ENCODE data around the gene RAP1A. TPM values are rescaled to one million over a fixed set of nuclear protein-coding genes. Genes with fewer than 3 reads are reported as not detected.

RAP1A gene
- total RNA-seq, 1 experiment from 2014 or later, result 33.2 TPM

DNA sequence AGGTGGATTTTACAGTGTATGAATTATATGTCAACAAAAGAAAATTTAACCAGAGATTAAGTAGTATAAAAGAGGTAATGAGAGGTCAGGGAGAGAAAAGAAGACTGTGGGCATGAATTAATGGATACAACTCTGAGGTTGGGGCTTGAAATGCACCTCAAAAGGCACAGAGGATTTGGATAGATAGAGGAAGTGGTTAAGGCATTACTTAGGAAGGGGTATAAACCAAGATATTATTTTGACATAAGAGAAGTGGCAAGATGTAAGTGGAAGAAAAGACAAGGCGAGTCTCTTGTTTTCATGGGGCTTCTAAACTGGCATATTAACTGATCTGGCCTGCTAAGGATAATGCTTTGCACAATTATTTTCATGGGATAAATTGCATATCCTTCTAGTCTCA is 34.1 kb downstream of the RAP1A start:
- H3K27me3 Mint-ChIP-seq (ENCODE audit: unreplicated experiment), result no peaks in the 10 kb centered on the region
- no TSS peak for BruUV-seq (replicated peaks)
- no peak overlapping the region for H3K4me3 Mint-ChIP-seq (ENCODE audit: low read depth, unreplicated experiment)
- TF ChIP-seq, protein P1, sequence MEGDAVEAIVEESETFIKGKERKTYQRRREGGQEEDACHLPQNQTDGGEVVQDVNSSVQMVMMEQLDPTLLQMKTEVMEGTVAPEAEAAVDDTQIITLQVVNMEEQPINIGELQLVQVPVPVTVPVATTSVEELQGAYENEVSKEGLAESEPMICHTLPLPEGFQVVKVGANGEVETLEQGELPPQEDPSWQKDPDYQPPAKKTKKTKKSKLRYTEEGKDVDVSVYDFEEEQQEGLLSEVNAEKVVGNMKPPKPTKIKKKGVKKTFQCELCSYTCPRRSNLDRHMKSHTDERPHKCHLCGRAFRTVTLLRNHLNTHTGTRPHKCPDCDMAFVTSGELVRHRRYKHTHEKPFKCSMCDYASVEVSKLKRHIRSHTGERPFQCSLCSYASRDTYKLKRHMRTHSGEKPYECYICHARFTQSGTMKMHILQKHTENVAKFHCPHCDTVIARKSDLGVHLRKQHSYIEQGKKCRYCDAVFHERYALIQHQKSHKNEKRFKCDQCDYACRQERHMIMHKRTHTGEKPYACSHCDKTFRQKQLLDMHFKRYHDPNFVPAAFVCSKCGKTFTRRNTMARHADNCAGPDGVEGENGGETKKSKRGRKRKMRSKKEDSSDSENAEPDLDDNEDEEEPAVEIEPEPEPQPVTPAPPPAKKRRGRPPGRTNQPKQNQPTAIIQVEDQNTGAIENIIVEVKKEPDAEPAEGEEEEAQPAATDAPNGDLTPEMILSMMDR (IDR thresholded peaks at IDR 0.05; ENCODE audit: unreplicated experiment), result no peak
- CTCF ChIA-PET, result no interaction called here
- no peak for DNase-seq
- intact Hi-C loops (cut with micrococcal nuclease; ENCODE audit: unreplicated experiment), result no loop called here
- H3K36me3 Mint-ChIP-seq (ENCODE audit: insufficient read depth, unreplicated experiment), result no peaks in the 10 kb centered on the region
- peaks cover 15% of the 10 kb centered on the region for H3K4me1 Mint-ChIP-seq (ENCODE audit: low read depth, unreplicated experiment)
- no peak overlapping the region for H3K27ac Mint-ChIP-seq (ENCODE audit: unreplicated experiment)
- no peaks in the 10 kb centered on the region for H3K9me3 Mint-ChIP-seq (ENCODE audit: low read depth, unreplicated experiment)

DNA sequence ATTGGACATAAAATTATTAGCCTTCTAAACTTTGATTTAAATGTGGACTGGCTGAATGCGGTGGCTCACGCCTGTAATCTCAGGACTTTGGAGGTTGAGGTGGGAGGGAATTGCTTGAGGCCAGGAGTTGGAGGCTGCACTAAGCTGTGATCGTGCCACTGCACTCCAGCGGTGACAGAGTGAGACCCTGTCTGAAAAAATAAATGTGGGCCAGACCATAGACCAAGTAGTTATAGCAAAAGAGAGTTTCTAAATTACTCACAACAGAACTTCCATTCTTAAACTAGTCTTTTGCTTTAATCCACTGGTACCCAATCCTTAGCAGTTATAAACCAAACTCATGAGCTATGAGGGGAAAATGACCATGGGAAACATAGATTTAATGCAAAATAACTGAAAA is 35.2 kb downstream of the RAP1A start:
- TF ChIP-seq, protein P1 (IDR thresholded peaks at IDR 0.05; ENCODE audit: unreplicated experiment), result no peak
- CTCF ChIA-PET, result no interaction called here
- no TSS peak for BruUV-seq (replicated peaks)
- DNase-seq, result no peak
- intact Hi-C loops (cut with micrococcal nuclease; ENCODE audit: unreplicated experiment), result no loop called here
- Mint-ChIP-seq H3K27ac (ENCODE audit: unreplicated experiment) (no peak overlapping the region), H3K9me3 (ENCODE audit: low read depth, unreplicated experiment) (no peaks in the 10 kb centered on the region), H3K4me1 (ENCODE audit: low read depth, unreplicated experiment) (peaks cover 9% of the 10 kb centered on the region), H3K27me3 (ENCODE audit: unreplicated experiment) (no peaks in the 10 kb centered on the region), H3K36me3 (ENCODE audit: insufficient read depth, unreplicated experiment) (no peaks in the 10 kb centered on the region), H3K4me3 (ENCODE audit: low read depth, unreplicated experiment) (no peak overlapping the region)

- no TSS peak for BruUV-seq (replicated peaks)
- no peaks in the 10 kb centered on the region for H3K9me3 Mint-ChIP-seq (ENCODE audit: low read depth, unreplicated experiment)
- TF ChIP-seq, protein P1 (IDR thresholded peaks at IDR 0.05; ENCODE audit: unreplicated experiment), result peak; percentile 35
- CTCF ChIA-PET, result no interaction called here
- H3K36me3 Mint-ChIP-seq (ENCODE audit: insufficient read depth, unreplicated experiment), result no peaks in the 10 kb centered on the region
- DNase-seq, result peak; percentile 9
- no peak overlapping the region for H3K4me3 Mint-ChIP-seq (ENCODE audit: low read depth, unreplicated experiment)
- intact Hi-C loops (cut with micrococcal nuclease; ENCODE audit: unreplicated experiment), result loop anchor here (1.0 to 2.0 kb wide), 2 partner anchors 148 to 176 kb away; no protein-coding TSS in a partner anchor
- H3K27me3 Mint-ChIP-seq (ENCODE audit: unreplicated experiment), result no peaks in the 10 kb centered on the region
- peaks cover 9% of the 10 kb centered on the region for H3K4me1 Mint-ChIP-seq (ENCODE audit: low read depth, unreplicated experiment)
- peak overlapping the region; percentile 72 for H3K27ac Mint-ChIP-seq (ENCODE audit: unreplicated experiment)
Observed at GRCh38 chr1:111656086-111657017, 36.8 kb downstream of the RAP1A start.

DNA sequence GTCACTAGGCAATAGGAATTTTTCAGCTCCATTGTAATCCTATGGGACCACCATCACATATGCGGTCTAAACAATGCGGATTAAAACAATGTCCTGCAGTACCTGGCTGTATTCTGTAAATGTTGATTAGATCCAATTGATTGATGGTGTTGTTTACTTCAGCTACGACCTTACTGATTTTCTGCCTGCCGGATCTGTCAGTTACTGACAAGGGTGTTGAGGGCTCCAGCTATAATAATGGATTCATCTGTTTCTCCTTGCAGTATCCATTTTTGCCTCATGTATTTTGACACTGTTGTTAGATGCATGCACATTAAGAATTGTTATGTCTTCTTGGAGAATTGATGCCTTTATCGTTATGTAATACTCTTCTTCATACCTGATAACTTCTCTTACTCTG is 39.0 kb downstream of the RAP1A start:
- no peaks in the 10 kb centered on the region for H3K36me3 Mint-ChIP-seq (ENCODE audit: insufficient read depth, unreplicated experiment)
- H3K4me3 Mint-ChIP-seq (ENCODE audit: low read depth, unreplicated experiment), result no peak overlapping the region
- CTCF ChIA-PET, result interaction anchor here (0.5 kb wide), 1 partner anchor 430 kb away, joined by 4 read pairs; no protein-coding TSS in a partner anchor
- peaks cover 9% of the 10 kb centered on the region for H3K4me1 Mint-ChIP-seq (ENCODE audit: low read depth, unreplicated experiment)
- TF ChIP-seq, protein P1 (IDR thresholded peaks at IDR 0.05; ENCODE audit: unreplicated experiment), result no peak
- BruUV-seq (replicated peaks), result no TSS peak
- no peaks in the 10 kb centered on the region for H3K27me3 Mint-ChIP-seq (ENCODE audit: unreplicated experiment)
- no peaks in the 10 kb centered on the region for H3K9me3 Mint-ChIP-seq (ENCODE audit: low read depth, unreplicated experiment)
- DNase-seq, result no peak
- intact Hi-C loops (cut with micrococcal nuclease; ENCODE audit: unreplicated experiment), result no loop called here
- no peak overlapping the region for H3K27ac Mint-ChIP-seq (ENCODE audit: unreplicated experiment)
